ENCODE data around the gene CAPN9. TPM values are rescaled to one million over a fixed set of nuclear protein-coding genes. Genes with fewer than 3 reads are reported as not detected.

CAPN9 gene
- total RNA-seq, 1 donor from 2014 or later = not detected

DNA sequence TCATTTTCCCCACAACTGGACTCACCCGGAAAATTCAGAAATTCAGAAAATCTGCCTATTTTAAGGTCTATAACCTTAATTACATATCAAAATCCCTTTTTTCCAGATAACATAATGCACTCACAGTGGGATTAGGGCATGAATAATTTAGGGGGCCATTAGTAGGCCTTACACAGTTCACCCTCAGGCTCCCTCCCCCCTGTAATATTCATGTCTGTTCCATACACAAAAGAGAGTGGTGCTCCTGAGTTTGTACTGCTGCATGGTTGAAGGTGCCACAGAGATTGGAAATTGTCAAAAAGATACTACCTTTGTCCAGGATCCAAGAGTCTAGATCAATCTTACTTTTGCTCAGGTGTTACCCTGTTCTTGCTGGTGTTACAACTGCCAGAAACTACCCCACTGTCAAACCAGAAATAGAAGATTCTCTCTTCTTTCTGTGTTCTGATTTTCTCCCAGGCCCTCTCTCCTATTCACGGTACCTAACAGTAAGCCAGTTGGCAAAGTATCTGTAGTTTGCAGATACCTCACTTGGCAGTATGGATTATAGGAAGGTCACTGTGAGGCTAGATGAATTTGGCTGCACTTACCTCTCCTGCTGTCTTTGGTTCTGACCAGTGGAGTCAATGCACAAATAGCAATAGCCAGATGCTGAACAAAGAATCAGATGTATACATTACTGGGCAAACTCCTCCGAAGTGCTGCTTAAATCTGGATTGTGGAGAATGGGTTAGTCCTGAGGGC, 67.9 kb downstream of the CAPN9 start:
- H3K4me1 Mint-ChIP-seq (ENCODE audit: low read depth) = peaks cover 12% of the 10 kb centered on the region
- no peak overlapping the region for H3K4me3 Mint-ChIP-seq (ENCODE audit: unreplicated experiment)
- H3K27me3 Mint-ChIP-seq (ENCODE audit: low read depth) = no peaks in the 10 kb centered on the region
- DNase-seq (ENCODE audit: low spot score) = no peak
- peaks cover 10% of the 10 kb centered on the region for H3K36me3 Mint-ChIP-seq (ENCODE audit: low read depth)
- no peak overlapping the region for H3K27ac Mint-ChIP-seq (ENCODE audit: unreplicated experiment)
- H3K9me3 Mint-ChIP-seq (ENCODE audit: low read depth) = peaks cover 27% of the 10 kb centered on the region
- TF ChIP-seq, protein P1, sequence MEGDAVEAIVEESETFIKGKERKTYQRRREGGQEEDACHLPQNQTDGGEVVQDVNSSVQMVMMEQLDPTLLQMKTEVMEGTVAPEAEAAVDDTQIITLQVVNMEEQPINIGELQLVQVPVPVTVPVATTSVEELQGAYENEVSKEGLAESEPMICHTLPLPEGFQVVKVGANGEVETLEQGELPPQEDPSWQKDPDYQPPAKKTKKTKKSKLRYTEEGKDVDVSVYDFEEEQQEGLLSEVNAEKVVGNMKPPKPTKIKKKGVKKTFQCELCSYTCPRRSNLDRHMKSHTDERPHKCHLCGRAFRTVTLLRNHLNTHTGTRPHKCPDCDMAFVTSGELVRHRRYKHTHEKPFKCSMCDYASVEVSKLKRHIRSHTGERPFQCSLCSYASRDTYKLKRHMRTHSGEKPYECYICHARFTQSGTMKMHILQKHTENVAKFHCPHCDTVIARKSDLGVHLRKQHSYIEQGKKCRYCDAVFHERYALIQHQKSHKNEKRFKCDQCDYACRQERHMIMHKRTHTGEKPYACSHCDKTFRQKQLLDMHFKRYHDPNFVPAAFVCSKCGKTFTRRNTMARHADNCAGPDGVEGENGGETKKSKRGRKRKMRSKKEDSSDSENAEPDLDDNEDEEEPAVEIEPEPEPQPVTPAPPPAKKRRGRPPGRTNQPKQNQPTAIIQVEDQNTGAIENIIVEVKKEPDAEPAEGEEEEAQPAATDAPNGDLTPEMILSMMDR (IDR thresholded peaks at IDR 0.05) = no peak

DNA sequence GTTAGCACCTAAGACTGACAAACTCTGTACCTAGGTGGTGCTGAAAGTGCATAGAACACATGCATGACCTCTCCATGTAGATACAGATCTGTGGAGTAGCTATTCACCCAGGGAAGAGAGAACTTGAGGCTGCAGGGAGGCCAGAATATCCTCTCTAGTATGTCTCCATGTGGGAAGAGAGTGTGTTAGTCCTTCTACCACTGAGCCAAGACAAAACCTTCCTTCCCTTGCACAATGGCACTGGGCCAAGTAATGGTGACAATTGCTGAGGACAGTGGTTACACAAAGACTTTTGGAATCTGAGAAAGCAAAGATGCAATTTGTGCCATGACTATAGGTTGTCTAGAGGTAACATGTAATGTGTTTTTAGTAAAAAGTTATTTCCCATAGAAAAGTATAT, 68.8 kb downstream of the CAPN9 start:
- H3K27ac Mint-ChIP-seq (ENCODE audit: unreplicated experiment) = no peak overlapping the region
- peaks cover 12% of the 10 kb centered on the region for H3K4me1 Mint-ChIP-seq (ENCODE audit: low read depth)
- TF ChIP-seq, protein P1 (IDR thresholded peaks at IDR 0.05) = no peak
- no peaks in the 10 kb centered on the region for H3K27me3 Mint-ChIP-seq (ENCODE audit: low read depth)
- peaks cover 10% of the 10 kb centered on the region for H3K36me3 Mint-ChIP-seq (ENCODE audit: low read depth)
- H3K9me3 Mint-ChIP-seq (ENCODE audit: low read depth) = peaks cover 27% of the 10 kb centered on the region
- no peak overlapping the region for H3K4me3 Mint-ChIP-seq (ENCODE audit: unreplicated experiment)
- no peak for DNase-seq (ENCODE audit: low spot score)

DNA sequence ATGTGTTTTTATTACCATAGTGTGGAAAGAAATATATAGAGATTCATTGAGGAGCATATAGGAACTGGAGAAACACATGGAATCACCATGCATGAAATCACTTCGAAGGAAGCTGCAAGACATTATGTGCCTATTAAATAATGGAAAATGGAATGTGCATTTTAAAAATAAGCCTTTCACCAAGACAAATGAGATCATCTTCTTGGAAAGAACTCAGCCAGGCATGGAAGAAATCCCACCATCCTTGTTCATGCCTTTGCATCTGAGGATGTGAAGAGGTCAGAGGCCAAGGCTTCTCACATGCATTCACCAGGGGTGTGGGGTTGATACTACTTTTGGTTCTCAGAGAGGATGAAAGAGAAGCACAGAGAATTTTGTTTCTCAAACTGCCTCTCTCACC, 71.2 kb downstream of the CAPN9 start:
- H3K9me3 Mint-ChIP-seq (ENCODE audit: low read depth) = peaks cover 7% of the 10 kb centered on the region

DNA sequence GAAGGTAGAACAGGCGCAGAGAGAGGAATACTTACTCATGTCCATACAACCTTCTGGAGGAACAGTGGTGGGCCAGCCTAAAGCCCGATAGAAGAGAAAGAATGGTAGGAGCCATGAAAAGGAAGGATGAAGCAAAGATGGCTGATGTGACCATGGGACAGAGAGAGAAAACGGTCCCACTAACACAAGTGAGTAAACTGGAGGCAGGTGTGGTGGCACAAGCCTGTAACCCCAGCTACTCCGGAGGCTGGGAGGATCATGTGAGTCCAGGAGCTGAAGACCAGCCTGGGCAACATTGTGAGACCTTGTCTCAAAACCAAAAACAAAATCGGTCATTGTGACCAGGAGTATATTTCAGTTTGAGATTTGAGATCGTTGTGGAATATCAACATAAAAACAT, 71.7 kb downstream of the CAPN9 start:
- Mint-ChIP-seq H3K9me3 (ENCODE audit: low read depth) (peaks cover 2% of the 10 kb centered on the region), H3K27ac (ENCODE audit: unreplicated experiment) (peak overlapping the region; percentile 29), H3K4me1 (ENCODE audit: low read depth) (peaks cover 32% of the 10 kb centered on the region), H3K36me3 (ENCODE audit: low read depth) (peaks cover 2% of the 10 kb centered on the region), H3K4me3 (ENCODE audit: unreplicated experiment) (no peak overlapping the region), H3K27me3 (ENCODE audit: low read depth) (no peaks in the 10 kb centered on the region)
- TF ChIP-seq, protein P1 (IDR thresholded peaks at IDR 0.05) = no peak
- no peak for DNase-seq (ENCODE audit: low spot score)

More for the DNA sequence above, 71.2 kb downstream of the CAPN9 start:
- Mint-ChIP-seq H3K27me3 (ENCODE audit: low read depth) (no peaks in the 10 kb centered on the region), H3K4me1 (ENCODE audit: low read depth) (peaks cover 27% of the 10 kb centered on the region), H3K36me3 (ENCODE audit: low read depth) (peaks cover 2% of the 10 kb centered on the region), H3K27ac (ENCODE audit: unreplicated experiment) (peak overlapping the region; percentile 18), H3K4me3 (ENCODE audit: unreplicated experiment) (no peak overlapping the region)
- TF ChIP-seq, protein P1 (IDR thresholded peaks at IDR 0.05) = no peak
- no peak for DNase-seq (ENCODE audit: low spot score)

DNA sequence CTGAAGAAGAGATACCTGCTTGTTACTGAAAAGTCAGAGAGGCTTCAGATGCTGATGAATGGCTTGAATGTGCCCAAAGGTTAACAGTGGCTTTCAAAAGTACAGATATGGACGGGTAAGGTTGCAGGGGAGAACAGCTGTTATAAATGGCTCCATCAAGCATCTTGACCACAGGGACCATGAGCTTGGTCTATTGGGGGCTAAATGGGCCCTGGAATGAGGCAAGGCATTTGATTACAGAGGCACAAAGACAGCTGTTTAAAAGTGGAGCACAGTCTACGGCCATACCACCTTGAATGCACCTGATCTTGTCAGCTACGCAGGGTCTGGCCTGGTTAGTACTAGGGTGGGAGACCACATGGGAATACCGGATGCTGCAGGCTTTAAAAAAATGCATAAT, 72.8 kb downstream of the CAPN9 start:
- H3K4me1 Mint-ChIP-seq (ENCODE audit: low read depth) = peaks cover 43% of the 10 kb centered on the region

More for the DNA sequence above, 72.8 kb downstream of the CAPN9 start:
- DNase-seq (ENCODE audit: low spot score) = no peak
- peaks cover 2% of the 10 kb centered on the region for H3K36me3 Mint-ChIP-seq (ENCODE audit: low read depth)
- H3K9me3 Mint-ChIP-seq (ENCODE audit: low read depth) = no peaks in the 10 kb centered on the region
- H3K27ac Mint-ChIP-seq (ENCODE audit: unreplicated experiment) = no peak overlapping the region
- TF ChIP-seq, protein P1 (IDR thresholded peaks at IDR 0.05) = no peak
- no peak overlapping the region for H3K4me3 Mint-ChIP-seq (ENCODE audit: unreplicated experiment)
- no peaks in the 10 kb centered on the region for H3K27me3 Mint-ChIP-seq (ENCODE audit: low read depth)
